Osteocyte (in vitro differentiated cells): ENCODE measurements around the gene PIK3AP1. TPM values are rescaled to one million over a fixed set of nuclear protein-coding genes. Genes with fewer than 3 reads are reported as not detected.

Experiments
- DNase-seq: peaks from one replicate; pipeline ENCODE4 v3.0.0; 2021; ENCODE audit warnings: mixed read lengths; ENCODE audit not compliant: unreplicated experiment; ENCODE audit errors: extremely low spot score
- H3K27ac Mint-ChIP-seq: one replicate; pipeline ENCODE4 v1.8.0; 2021; ENCODE audit warnings: mild to moderate bottlenecking, mixed read lengths; ENCODE audit not compliant: unreplicated experiment
- H3K27me3 Mint-ChIP-seq: one replicate; pipeline ENCODE4 v1.8.0; 2021; ENCODE audit warnings: mixed read lengths; ENCODE audit not compliant: unreplicated experiment
- H3K36me3 Mint-ChIP-seq: one replicate; pipeline ENCODE4 v1.8.0; 2021; ENCODE audit warnings: mixed read lengths; ENCODE audit not compliant: unreplicated experiment
- H3K4me1 Mint-ChIP-seq: one replicate; pipeline ENCODE4 v1.8.0; 2021; ENCODE audit warnings: mixed read lengths; ENCODE audit not compliant: unreplicated experiment
- H3K4me3 Mint-ChIP-seq: one replicate; pipeline ENCODE4 v1.8.0; 2021; ENCODE audit warnings: mild to moderate bottlenecking, moderate library complexity, mixed read lengths; ENCODE audit not compliant: unreplicated experiment
- H3K9me3 Mint-ChIP-seq: one replicate; pipeline ENCODE4 v1.8.0; 2021; ENCODE audit warnings: mixed read lengths; ENCODE audit not compliant: unreplicated experiment
- CTCF ChIP-seq: fragments of 200-600 bp; sonication (generic); IDR thresholded peaks from 2 replicates; pipeline ENCODE4 v1.5.0; 2021; ENCODE audit warnings: antibody characterized with exemption, mild to moderate bottlenecking, moderate library complexity
- total RNA-seq: library from RNA; stranded (reverse); gene quantifications from 2 replicates; pipeline ENCODE4 v1.2.1, GENCODE V29; 2021

Gene PIK3AP1
- total RNA-seq, 1 donor from 2014 or later, result 0.19 TPM

GRCh38 chr10:96610817-96611216 is 109.5 kb downstream of the PIK3AP1 start:
- DNase-seq, result no peak
- TF ChIP-seq CTCF, result no peak

GRCh38 chr10:96609510-96609909 is 110.8 kb downstream of the PIK3AP1 start:
- no peaks in the 10 kb centered on the region for H3K36me3 Mint-ChIP-seq
- H3K27ac Mint-ChIP-seq, result no peak overlapping the region
- peaks cover 3% of the 10 kb centered on the region for H3K27me3 Mint-ChIP-seq
- H3K4me1 Mint-ChIP-seq, result no peaks in the 10 kb centered on the region
- no peaks in the 10 kb centered on the region for H3K9me3 Mint-ChIP-seq
- no peak for TF ChIP-seq CTCF
- H3K4me3 Mint-ChIP-seq, result no peak overlapping the region
- no peak for DNase-seq

More at GRCh38 chr10:96610817-96611216, 109.5 kb downstream of the PIK3AP1 start:
- Mint-ChIP-seq H3K27ac (no peak overlapping the region), H3K36me3 (no peaks in the 10 kb centered on the region), H3K4me1 (no peaks in the 10 kb centered on the region), H3K27me3 (peaks cover 3% of the 10 kb centered on the region), H3K4me3 (no peak overlapping the region), H3K9me3 (no peaks in the 10 kb centered on the region)

- H3K27me3 Mint-ChIP-seq, result peaks cover 3% of the 10 kb centered on the region
- H3K27ac Mint-ChIP-seq, result no peak overlapping the region
- no peak overlapping the region for H3K4me3 Mint-ChIP-seq
- TF ChIP-seq CTCF, result no peak
- no peak for DNase-seq
- H3K9me3 Mint-ChIP-seq, result no peaks in the 10 kb centered on the region
- no peaks in the 10 kb centered on the region for H3K36me3 Mint-ChIP-seq
- H3K4me1 Mint-ChIP-seq, result no peaks in the 10 kb centered on the region
Observed at GRCh38 chr10:96608805-96609204, 111.5 kb downstream of the PIK3AP1 start.

GRCh38 chr10:96608262-96608661 is 112.1 kb downstream of the PIK3AP1 start:
- H3K4me3 Mint-ChIP-seq, result no peak overlapping the region
- DNase-seq, result no peak
- no peaks in the 10 kb centered on the region for H3K9me3 Mint-ChIP-seq
- H3K4me1 Mint-ChIP-seq, result no peaks in the 10 kb centered on the region
- H3K36me3 Mint-ChIP-seq, result no peaks in the 10 kb centered on the region
- TF ChIP-seq CTCF, result no peak
- H3K27me3 Mint-ChIP-seq, result peaks cover 3% of the 10 kb centered on the region
- no peak overlapping the region for H3K27ac Mint-ChIP-seq

GRCh38 chr10:96606946-96607345 is 113.4 kb downstream of the PIK3AP1 start:
- H3K27me3 Mint-ChIP-seq, result peaks cover 3% of the 10 kb centered on the region
- DNase-seq, result no peak
- H3K36me3 Mint-ChIP-seq, result no peaks in the 10 kb centered on the region
- H3K4me3 Mint-ChIP-seq, result no peak overlapping the region
- no peaks in the 10 kb centered on the region for H3K9me3 Mint-ChIP-seq
- no peak overlapping the region for H3K27ac Mint-ChIP-seq
- no peak for TF ChIP-seq CTCF
- no peaks in the 10 kb centered on the region for H3K4me1 Mint-ChIP-seq
